Mesothelial cell of epicardium (in vitro differentiated cells): ENCODE measurements around the gene CCDC87. TPM values are rescaled to one million over a fixed set of nuclear protein-coding genes. Genes with fewer than 3 reads are reported as not detected.

Source experiments
- DNase-seq, 2 experiments: peaks; one replicate each; pipeline ENCODE4 v3.0.0; 2021; ENCODE audit warnings: low spot score in 2 of 2; ENCODE audit not compliant: unreplicated experiment in 2 of 2
- H3K27ac Mint-ChIP-seq: 2 replicates; pipeline ENCODE4 v1.8.0; 2021; ENCODE audit warnings: mixed read lengths
- H3K27me3 Mint-ChIP-seq: 2 replicates; pipeline ENCODE4 v1.8.0; 2021; ENCODE audit warnings: low read depth, mixed read lengths
- H3K36me3 Mint-ChIP-seq: 2 replicates; pipeline ENCODE4 v1.8.0; 2021; ENCODE audit warnings: mixed read lengths
- H3K4me1 Mint-ChIP-seq: 2 replicates; pipeline ENCODE4 v1.8.0; 2021; ENCODE audit warnings: mixed read lengths
- H3K4me3 Mint-ChIP-seq: 2 replicates; pipeline ENCODE4 v1.8.0; 2021; ENCODE audit warnings: mild to moderate bottlenecking, moderate library complexity, mixed read lengths
- H3K9me3 Mint-ChIP-seq: 2 replicates; pipeline ENCODE4 v1.8.0; 2021; ENCODE audit warnings: mixed read lengths
- CTCF ChIP-seq: fragments of 200-600 bp; sonication (generic); IDR thresholded peaks from one replicate; pipeline ENCODE4 v1.5.0; 2021; ENCODE audit warnings: antibody characterized with exemption; ENCODE audit not compliant: unreplicated experiment
- total RNA-seq: library from RNA; stranded (reverse); gene quantifications from 3 replicates; pipeline ENCODE4 v1.2.1, GENCODE V29; 2021

The CCDC87 gene
- total RNA-seq, 1 donor from 2014 or later = 0.25 TPM

- no peak for DNase-seq
- Mint-ChIP-seq H3K9me3 (peaks cover 10% of the 10 kb centered on the region), H3K27ac (no peak overlapping the region)
These were observed 12.1 kb downstream of the CCDC87 start for GRCh38 chr11:66580803-66581202.

GRCh38 chr11:66579017-66579606 is 13.8 kb downstream of the CCDC87 start:
- Mint-ChIP-seq H3K27me3 (peaks cover 17% of the 10 kb centered on the region), H3K4me3 (no peak overlapping the region), H3K9me3 (peaks cover 16% of the 10 kb centered on the region), H3K27ac (no peak overlapping the region), H3K4me1 (peaks cover 5% of the 10 kb centered on the region), H3K36me3 (peaks cover 3% of the 10 kb centered on the region)
- TF ChIP-seq CTCF = peak; percentile 77
- DNase-seq = peak; percentile 62 to 87

More at GRCh38 chr11:66580803-66581202, 12.1 kb downstream of the CCDC87 start:
- Mint-ChIP-seq H3K27me3 (peaks cover 12% of the 10 kb centered on the region), H3K4me1 (peaks cover 5% of the 10 kb centered on the region), H3K36me3 (peaks cover 3% of the 10 kb centered on the region), H3K4me3 (no peak overlapping the region)
- TF ChIP-seq CTCF = no peak

- peaks cover 9% of the 10 kb centered on the region for H3K27me3 Mint-ChIP-seq
- no peak overlapping the region for H3K27ac Mint-ChIP-seq
- TF ChIP-seq CTCF = no peak
- H3K4me3 Mint-ChIP-seq = no peak overlapping the region
- peaks cover 11% of the 10 kb centered on the region for H3K4me1 Mint-ChIP-seq
- DNase-seq = no peak
- H3K9me3 Mint-ChIP-seq = peaks cover 11% of the 10 kb centered on the region
- no peaks in the 10 kb centered on the region for H3K36me3 Mint-ChIP-seq
These were observed 22.0 kb downstream of the CCDC87 start for GRCh38 chr11:66570850-66571180.

- Mint-ChIP-seq H3K27me3 (peaks cover 9% of the 10 kb centered on the region), H3K27ac (no peak overlapping the region), H3K36me3 (no peaks in the 10 kb centered on the region), H3K4me1 (peaks cover 11% of the 10 kb centered on the region), H3K4me3 (no peak overlapping the region), H3K9me3 (peaks cover 11% of the 10 kb centered on the region)
- no peak for TF ChIP-seq CTCF
- DNase-seq = no peak
These were observed 22.6 kb downstream of the CCDC87 start for GRCh38 chr11:66570079-66570849.

GRCh38 chr11:66569076-66569475 is 23.8 kb downstream of the CCDC87 start:
- Mint-ChIP-seq H3K9me3 (peaks cover 4% of the 10 kb centered on the region), H3K4me3 (no peak overlapping the region), H3K4me1 (peaks cover 11% of the 10 kb centered on the region), H3K27ac (no peak overlapping the region), H3K36me3 (no peaks in the 10 kb centered on the region), H3K27me3 (peaks cover 4% of the 10 kb centered on the region)
- TF ChIP-seq CTCF = no peak
- no peak for DNase-seq
